Measurements from ENCODE around the gene COPB2.

- TF ChIP-seq, protein P1, sequence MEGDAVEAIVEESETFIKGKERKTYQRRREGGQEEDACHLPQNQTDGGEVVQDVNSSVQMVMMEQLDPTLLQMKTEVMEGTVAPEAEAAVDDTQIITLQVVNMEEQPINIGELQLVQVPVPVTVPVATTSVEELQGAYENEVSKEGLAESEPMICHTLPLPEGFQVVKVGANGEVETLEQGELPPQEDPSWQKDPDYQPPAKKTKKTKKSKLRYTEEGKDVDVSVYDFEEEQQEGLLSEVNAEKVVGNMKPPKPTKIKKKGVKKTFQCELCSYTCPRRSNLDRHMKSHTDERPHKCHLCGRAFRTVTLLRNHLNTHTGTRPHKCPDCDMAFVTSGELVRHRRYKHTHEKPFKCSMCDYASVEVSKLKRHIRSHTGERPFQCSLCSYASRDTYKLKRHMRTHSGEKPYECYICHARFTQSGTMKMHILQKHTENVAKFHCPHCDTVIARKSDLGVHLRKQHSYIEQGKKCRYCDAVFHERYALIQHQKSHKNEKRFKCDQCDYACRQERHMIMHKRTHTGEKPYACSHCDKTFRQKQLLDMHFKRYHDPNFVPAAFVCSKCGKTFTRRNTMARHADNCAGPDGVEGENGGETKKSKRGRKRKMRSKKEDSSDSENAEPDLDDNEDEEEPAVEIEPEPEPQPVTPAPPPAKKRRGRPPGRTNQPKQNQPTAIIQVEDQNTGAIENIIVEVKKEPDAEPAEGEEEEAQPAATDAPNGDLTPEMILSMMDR (IDR thresholded peaks at IDR 0.05): no peak
- no peak for TF ChIP-seq POLR2AphosphoS5 (IDR thresholded peaks at IDR 0.05)
These were observed 62.7 kb downstream of the COPB2 start for GRCh38 chr3:139326707-139327106.
